Heart left ventricle (tissue), 16 donors: ENCODE measurements around the gene TTC3. TPM values are rescaled to one million over a fixed set of nuclear protein-coding genes. Genes with fewer than 3 reads are reported as not detected.

Experiments
- ATAC-seq, 4 donors: fragments of 200-7000 bp; cut with Tn5 transposase; one replicate each; pipeline ENCODE4 v1.9.1; 2020 to 2022; ENCODE audit warnings: moderate library complexity in 4 of 4, mild to moderate bottlenecking in 3 of 4, moderate number of reproducible peaks in 1 of 4
- DNase-seq, 5 donors: peaks; one replicate each; pipeline ENCODE4 v3.0.0-alpha.2; 2020
- H3K27ac ChIP-seq, 12 donors: fragments of 200-600 bp; sonication (generic) in 4 of 12; one replicate each; pipeline versions ENCODE4 v1.5.0 to v1.8.0; 2016 to 2022; ENCODE audit warnings: mild to moderate bottlenecking in 2 of 12
- H3K27me3 ChIP-seq, 9 donors: fragments of 200-600 bp; sonication (generic) in 2 of 9; one replicate each; pipeline versions ENCODE4 v1.5.1 to v1.8.0; 2016 to 2022; ENCODE audit warnings: mild to moderate bottlenecking in 3 of 9
- H3K36me3 ChIP-seq, 9 donors: fragments of 200-600 bp; sonication (generic) in 2 of 9; one replicate each; pipeline versions ENCODE4 v1.5.0 to v1.8.0; 2018 to 2022; ENCODE audit warnings: mild to moderate bottlenecking in 2 of 9
- H3K4me1 ChIP-seq, 12 donors: fragments of 200-600 bp; sonication (generic) in 4 of 12; one replicate each; pipeline versions ENCODE4 v1.5.0 to v1.8.0; 2016 to 2022; ENCODE audit warnings: mild to moderate bottlenecking in 3 of 12
- H3K4me3 ChIP-seq, 12 donors: fragments of 200-600 bp; sonication (generic) in 4 of 12; one replicate each; pipeline versions ENCODE4 v1.5.0 to v1.8.0; 2017 to 2022; ENCODE audit warnings: mild to moderate bottlenecking in 9 of 12, moderate library complexity in 4 of 12
- H3K9me3 ChIP-seq, 12 donors: fragments of 200-600 bp; sonication (generic) in 4 of 12; one replicate each; pipeline versions ENCODE4 v1.5.0 to v1.8.0; 2016 to 2022; ENCODE audit warnings: mild to moderate bottlenecking in 1 of 12
- CTCF ChIP-seq, 12 donors: fragments of 200-600 bp; sonication (generic) in 4 of 12; IDR thresholded peaks; one replicate each; pipeline versions ENCODE4 v1.5.0 to v1.8.0; 2018 to 2022; ENCODE audit warnings: antibody characterized with exemption in 12 of 12, mild to moderate bottlenecking in 5 of 12
- POLR2A ChIP-seq, 2 donors: fragments of 450-650 bp; IDR thresholded peaks; one replicate each; pipeline ENCODE4 v1.6.1; 2017; ENCODE audit warnings: antibody characterized with exemption in 2 of 2, mild to moderate bottlenecking in 2 of 2, moderate library complexity in 2 of 2
- WGBS, 4 donors: extraction: QIAGEN DNeasy Blood & Tissue Kit in 2 of 4; methylation state at CpG; one replicate each; pipeline versions ENCODE4 v1.1.5 to v1.1.7; 2013 to 2018; 5-methylcytosine and 5-hydroxymethylcytosine counted together
- intact Hi-C, 10 donors: fragments of 100-400 bp; cut with DNase I; formaldehyde crosslinking; loops; one replicate each; pipeline versions ENCODE4 v1.11.1 to v1.14.2; 2022
- polyA plus RNA-seq, 2 donors: library from polyadenylated mRNA; stranded (reverse); fragments of 200-250 nt; gene quantifications; one replicate each; pipeline ENCODE4 v1.2.3, GENCODE V29; 2013
- total RNA-seq, 9 donors: library from RNA; depleted of rRNA in 2 of 9; stranded (reverse); fragments of >200 nt in 2 of 9; fragmentation: NEBNext Ultra II Directional in 3 of 9; extraction: Animal tissue kit (Norgen Biotek cat#: 25700) in 3 of 9; gene quantifications; one replicate each; pipeline versions ENCODE4 v1.1.0 to v1.2.4, GENCODE V29; 2016 to 2023
- donor health status: ischemic (EF 13 %, LVEDD 7.1; RV severe dilation, severe dysfunction).
- donor health status: healthy with polysubstance abuse.
- donor health status: DM: no; HTN: yes; CAD: no.
- donor health status: DM: no; HTN: no; CAD: no.
- donor health status: ischemic (EF 25% LVEDD 6.9; RV normal size, moderate dysfunction).
- donor health status: ischemic (EF 25% LVEDD 5.7; RV mildly dilated, moderate dysfunction).
- donor health status: healthy.
- donor health status: DM: yes; HTN: yes; CAD: no.
- donor health status: ischemic (EF 35%, LVEDD 5.7; RV mildly dilated, moderate dysfunction).
- donor health status: nonischemic (EF 11% LVEDD 7.7; RV severe dilation, severe dysfunction).
- donor health status: DM: yes; HTN: yes; CAD: no.
- donor health status: PGD.
- donor health status: ischemic (EF 29% LVEDD 5.4; RV normal size, mild dysfunction).
- donor health status: nonischemic (EF 23%, LVEDD 6.1; RV moderate dilation, normal function).

TTC3 gene
- total and polyA plus RNA-seq, 11 donors: 15.2 to 72.1 (median 44.5) TPM

DNA sequence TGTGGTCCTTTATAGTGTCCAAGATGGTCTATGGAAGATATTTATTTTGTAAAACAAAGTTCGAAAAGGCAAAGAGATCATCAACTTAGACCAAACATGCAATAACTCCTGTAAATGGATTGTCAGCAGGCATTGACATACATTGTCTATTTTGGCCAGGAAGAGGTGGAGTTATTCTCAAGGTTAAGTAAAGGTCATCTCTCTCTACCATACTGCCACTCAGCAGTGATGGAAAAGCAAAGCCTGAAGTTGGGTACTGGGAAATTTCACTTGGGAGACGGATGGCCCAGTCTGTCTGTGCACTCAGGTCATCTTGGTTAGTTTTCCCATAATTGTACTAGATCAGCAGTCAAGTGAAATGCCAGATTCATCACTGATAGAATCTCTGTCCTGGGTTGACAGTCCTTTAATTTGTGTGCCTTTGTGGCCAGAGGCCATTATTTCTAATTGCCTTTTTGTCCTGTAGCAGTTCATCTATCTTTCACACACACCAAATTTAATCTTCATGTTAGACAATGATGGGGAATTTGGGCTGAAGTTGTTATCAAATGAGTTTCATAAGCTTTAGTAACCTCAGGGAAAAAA is 17.7 kb upstream of the TTC3 start:
- Histone ChIP-seq H3K36me3 (no peaks in the 10 kb centered on the region), H3K27ac (no peak overlapping the region), H3K4me3 (no peak overlapping the region), H3K27me3 (no peaks in the 10 kb centered on the region), H3K9me3 (peaks cover 0 to 3% (median 0%) of the 10 kb centered on the region in 12 donors), H3K4me1 (peaks cover 0 to 3% (median 0%) of the 10 kb centered on the region in 12 donors)
- intact Hi-C loops: no loop called here
- TF ChIP-seq CTCF (IDR thresholded peaks at IDR 0.05) (no peak), POLR2A (IDR thresholded peaks at IDR 0.05) (no peak)
- no peak for DNase-seq
- ATAC-seq: no peak
- WGBS, 4 donors: 82 to 95% (median 89%) methylated on average over 2 of the region's 2 CpGs

- H3K27ac ChIP-seq: no peak overlapping the region
- DNase-seq (no peak), ATAC-seq (no peak)
- no peak for TF ChIP-seq POLR2A (IDR thresholded peaks at IDR 0.05)
- H3K4me1 ChIP-seq: peaks cover 0 to 7% (median 0%) of the 10 kb centered on the region in 12 donors
- H3K36me3 ChIP-seq: no peaks in the 10 kb centered on the region
- no peak overlapping the region for H3K4me3 ChIP-seq
- WGBS, 4 donors: 91 to 94% (median 92%) methylated on average over 7 of the region's 7 CpGs
- H3K27me3 ChIP-seq: no peaks in the 10 kb centered on the region
- peaks cover 0 to 3% (median 0%) of the 10 kb centered on the region in 12 donors for H3K9me3 ChIP-seq
- intact Hi-C loops: no loop called here
These were observed 15.4 kb upstream of the TTC3 start for GRCh38 chr21:37057614-37058013.

DNA sequence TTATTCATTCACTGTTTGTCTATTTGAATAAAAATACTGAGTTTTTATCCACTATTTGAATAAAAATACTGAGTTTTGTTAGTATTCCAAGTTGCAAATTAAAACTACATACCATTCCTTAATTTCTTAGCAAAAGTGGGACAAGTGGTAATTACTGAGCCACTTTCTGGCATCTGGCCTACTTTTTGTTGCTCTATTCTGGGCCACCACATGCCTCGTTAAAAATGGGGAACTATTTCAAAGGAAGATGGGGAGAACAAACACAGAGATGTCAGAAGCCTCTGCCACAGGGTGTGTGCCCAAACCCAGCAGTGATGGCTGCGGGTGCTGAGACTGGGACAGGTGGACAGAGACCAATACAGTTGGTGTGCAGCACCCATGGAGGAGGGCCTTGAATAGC is 14.8 kb upstream of the TTC3 start:
- H3K36me3 ChIP-seq: no peaks in the 10 kb centered on the region
- no peaks in the 10 kb centered on the region for H3K27me3 ChIP-seq
- H3K4me1 ChIP-seq: peaks cover 0 to 7% (median 0%) of the 10 kb centered on the region in 12 donors
- TF ChIP-seq POLR2A (IDR thresholded peaks at IDR 0.05) (no peak), CTCF (IDR thresholded peaks at IDR 0.05) (no peak)
- no peak for DNase-seq
- no peak overlapping the region for H3K27ac ChIP-seq
- H3K9me3 ChIP-seq: peaks cover 0 to 3% (median 0%) of the 10 kb centered on the region in 12 donors
- intact Hi-C loops: no loop called here
- no peak overlapping the region for H3K4me3 ChIP-seq
- WGBS, 4 donors: 53 to 64% (median 61%) methylated on average over 2 of the region's 2 CpGs
- ATAC-seq: no peak

DNA sequence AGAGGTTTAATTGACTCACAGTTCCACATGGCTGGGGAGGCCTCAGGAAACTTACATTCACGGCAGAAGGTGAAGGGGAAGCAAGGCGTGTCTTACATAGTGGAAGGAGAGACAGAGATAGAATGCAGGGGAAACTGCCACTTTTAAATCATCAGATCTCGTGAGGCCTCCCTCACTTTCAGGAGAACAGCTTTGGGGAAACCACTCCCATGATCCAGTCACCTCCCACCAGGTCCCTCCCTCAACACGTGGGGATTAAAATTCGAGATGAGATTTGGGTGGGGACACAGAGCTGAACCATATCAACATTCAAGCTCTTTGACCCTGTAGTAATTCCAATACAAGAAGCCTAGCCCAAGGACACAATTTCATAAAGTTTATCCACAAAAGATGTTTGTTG is 13.9 kb upstream of the TTC3 start:
- TF ChIP-seq POLR2A (IDR thresholded peaks at IDR 0.05) (no peak), CTCF (IDR thresholded peaks at IDR 0.05) (no peak)
- WGBS, 4 donors: 68 to 86% (median 76%) methylated on average over 5 of the region's 5 CpGs
- Histone ChIP-seq H3K27me3 (no peaks in the 10 kb centered on the region), H3K27ac (no peak overlapping the region), H3K9me3 (peaks cover 0 to 3% (median 0%) of the 10 kb centered on the region in 12 donors), H3K4me1 (peaks cover 0 to 7% (median 0%) of the 10 kb centered on the region in 12 donors), H3K4me3 (no peak overlapping the region), H3K36me3 (no peaks in the 10 kb centered on the region)
- intact Hi-C loops: no loop called here
- ATAC-seq (no peak), DNase-seq (no peak)

DNA sequence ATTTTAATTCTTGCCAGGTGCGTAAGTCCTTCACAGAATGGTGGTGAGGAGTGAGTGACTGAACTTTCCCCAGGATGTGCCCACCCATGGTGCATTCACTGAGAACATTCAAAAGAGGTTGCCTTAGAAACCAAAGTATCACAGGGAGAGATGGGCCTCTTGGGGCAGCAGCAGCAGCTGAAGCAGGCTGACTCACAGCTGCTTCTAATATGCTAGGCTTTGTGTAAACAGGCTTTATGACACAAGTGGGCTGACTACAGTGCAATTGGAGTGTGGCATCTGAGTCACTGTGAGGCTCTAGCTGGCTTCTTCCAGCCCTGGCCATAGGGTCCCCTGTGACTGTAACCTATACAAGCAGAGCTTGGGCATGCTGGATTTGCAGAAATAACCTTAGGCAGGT is 12.8 kb upstream of the TTC3 start:
- no peak overlapping the region for H3K4me3 ChIP-seq
- H3K36me3 ChIP-seq: peaks cover 0 to 10% (median 6%) of the 10 kb centered on the region in 9 donors
- 75 to 91% (median 81%) methylated on average over 1 of the region's 1 CpG for WGBS, 4 donors
- H3K27ac ChIP-seq: peak overlapping the region in 1 of 12 donors; percentile 13
- ATAC-seq: peak; percentile 70 to 95 (median 88)
- intact Hi-C loops: no loop called here
- H3K4me1 ChIP-seq: peaks cover 0 to 7% (median 0%) of the 10 kb centered on the region in 12 donors
- no peaks in the 10 kb centered on the region for H3K27me3 ChIP-seq
- peak in 1 of 12 donors; percentile 12 for TF ChIP-seq CTCF (IDR thresholded peaks at IDR 0.05)
- TF ChIP-seq POLR2A (IDR thresholded peaks at IDR 0.05): no peak
- DNase-seq: peak in 2 of 5 donors; percentile 47 to 57
- H3K9me3 ChIP-seq: peaks cover 0 to 3% (median 0%) of the 10 kb centered on the region in 12 donors
